HG03196 (cell line): ENCODE measurements around the gene MT1E.
"Not testable (repeated sequence)": the region's sequence is repeated elsewhere in the genome, so short reads cannot be mapped to it uniquely, and the experiment has no call there.

Experiments used
- ATAC-seq: cut with Tn5 transposase; IDR thresholded peaks from one replicate; pipeline ENCODE4 v1.9.1; 2021; ENCODE audit not compliant: unreplicated experiment

Gene MT1E

GRCh38 chr16:56669840-56670619 lies 44.4 kb downstream of the MT1E start:
- ATAC-seq, result no peak

GRCh38 chr16:56670620-56670934 lies 45.0 kb downstream of the MT1E start:
- no peak for ATAC-seq

GRCh38 chr16:56671691-56672090 lies 46.1 kb downstream of the MT1E start:
- ATAC-seq, result not testable (repeated sequence)

- ATAC-seq, result not testable (repeated sequence)
These were observed 46.6 kb downstream of the MT1E start for GRCh38 chr16:56672171-56672570.

- no peak for ATAC-seq
These were observed 47.4 kb downstream of the MT1E start for GRCh38 chr16:56672761-56673536.

- no peak for ATAC-seq
These were observed 48.3 kb downstream of the MT1E start for GRCh38 chr16:56673921-56674320.

GRCh38 chr16:56674570-56674969 lies 49.0 kb downstream of the MT1E start:
- ATAC-seq, result not testable (repeated sequence)

- no peak for ATAC-seq
These were observed 50.2 kb downstream of the MT1E start for GRCh38 chr16:56675685-56676210.
